Stimulated activated CD4-positive, alpha-beta T cell treated with anti-CD3 and anti-CD28 coated beads, Interleukin-4, amount 100 ng/mL, for 48 hours (primary cell): Measurements from ENCODE around the gene PANK2.
A peak's percentile ranks its signal among the peaks of the same experiment; 100 is the strongest.

ENCODE experiments used
- DNase-seq, 2 donors: peaks; one replicate each; pipeline ENCODE4 v3.0.0-alpha.2; 2020; ENCODE audit warnings: low read depth in 2 of 2

PANK2 gene

GRCh38 chr20:3901028-3901705 is 12.0 kb downstream of the PANK2 start:
- DNase-seq: no peak

DNA sequence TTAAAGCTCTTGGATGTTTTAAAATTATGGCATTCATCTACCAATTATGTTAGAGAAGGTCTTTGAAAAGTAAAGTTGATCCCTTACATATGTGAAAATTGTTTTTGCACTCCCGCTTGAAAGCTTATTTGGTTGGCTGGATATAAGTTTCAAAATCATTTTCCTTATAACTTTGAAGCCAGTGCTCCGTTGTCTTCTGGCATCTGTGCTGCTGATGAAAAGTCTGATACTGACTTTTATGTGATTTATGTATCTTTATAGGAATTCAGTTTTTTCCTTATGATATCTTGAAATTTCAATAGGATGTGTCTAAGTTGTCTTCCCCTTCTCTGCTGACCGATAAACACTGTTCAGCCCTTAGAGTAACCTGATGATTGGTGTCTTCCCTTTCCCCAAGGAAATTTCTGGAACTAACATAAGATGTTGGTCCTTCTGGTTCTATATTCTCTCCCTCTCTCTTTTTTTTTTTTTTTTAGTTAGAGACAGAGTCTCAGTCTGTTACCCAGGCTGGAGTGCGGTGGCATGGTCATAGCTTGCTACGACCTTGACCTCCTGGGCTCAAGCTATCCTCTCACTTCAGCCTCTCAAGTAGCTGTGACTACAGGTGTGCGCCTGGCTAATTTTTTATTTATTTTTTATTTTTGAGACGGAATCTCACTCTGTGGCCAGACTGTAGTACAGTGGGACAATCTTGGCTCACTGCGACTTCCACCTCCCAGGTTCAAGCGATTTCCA is 12.7 kb downstream of the PANK2 start:
- DNase-seq: no peak

- DNase-seq: no peak
These were observed 13.3 kb downstream of the PANK2 start for GRCh38 chr20:3902446-3902845.

DNA sequence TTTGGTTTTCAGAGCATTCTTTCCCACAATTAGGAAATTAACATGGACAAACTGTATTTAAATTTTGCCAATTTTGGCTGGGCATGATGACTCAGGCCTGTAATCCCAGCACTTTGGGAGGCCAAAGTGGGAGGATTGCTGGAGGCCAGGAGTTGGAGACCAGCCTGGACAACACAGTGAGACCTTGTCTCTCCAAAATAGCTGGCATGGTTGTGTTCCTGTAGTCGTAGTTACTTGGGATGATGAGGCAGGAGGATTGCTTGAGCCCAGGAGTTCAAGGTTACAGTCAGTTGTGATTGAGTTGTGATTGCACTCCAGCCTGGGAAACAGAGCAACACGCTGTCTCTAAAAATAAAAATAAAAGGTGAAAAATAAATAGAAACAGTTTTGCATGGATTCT is 15.0 kb downstream of the PANK2 start:
- no peak for DNase-seq

- no peak for DNase-seq
These were observed 15.7 kb downstream of the PANK2 start for GRCh38 chr20:3904857-3905256.

DNA sequence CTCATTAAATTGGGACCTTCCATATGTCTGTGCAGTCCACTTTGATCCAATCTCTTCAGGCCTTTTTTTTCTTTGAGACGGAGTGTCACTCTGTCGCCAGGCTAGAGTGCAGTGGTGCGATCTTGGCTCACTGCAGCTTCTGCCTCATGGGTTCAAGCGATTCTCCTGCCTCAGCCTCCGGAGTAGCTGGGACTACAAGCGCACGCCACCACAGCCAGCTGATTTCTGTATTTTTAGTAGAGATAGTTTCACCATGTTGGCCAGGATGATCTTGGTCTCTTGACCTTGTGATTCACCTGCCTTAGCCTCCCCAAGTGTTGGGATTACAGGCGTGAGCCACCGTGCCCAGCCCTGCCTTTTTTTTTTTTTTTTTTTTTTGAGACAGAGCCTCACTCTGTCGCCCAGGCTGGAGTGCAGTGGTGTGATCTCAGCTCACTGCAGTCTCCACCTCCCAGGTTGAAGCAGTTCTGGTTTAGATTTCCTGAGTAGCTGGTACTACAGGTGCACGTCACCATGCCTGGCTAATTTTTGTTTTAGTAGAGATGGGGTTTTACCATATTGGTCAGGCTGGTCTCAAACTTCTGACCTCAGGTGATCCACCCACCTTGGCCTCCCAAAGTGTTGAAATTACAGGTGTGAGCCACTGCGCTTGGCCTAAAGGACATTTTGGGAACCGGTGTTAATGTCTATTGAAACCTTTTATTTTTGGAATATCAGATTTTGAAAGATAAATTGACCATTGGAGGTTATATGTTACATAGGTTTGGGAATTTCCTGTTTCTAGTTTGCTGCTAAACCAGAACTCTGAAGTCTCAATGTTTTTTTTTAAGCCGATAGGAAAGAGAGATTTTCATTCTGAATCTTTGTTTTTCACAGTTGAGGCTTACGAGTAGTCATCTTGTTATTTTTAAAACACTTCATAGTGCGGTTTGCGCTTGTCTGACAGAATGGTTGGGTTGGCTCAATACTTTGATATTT is 17.8 kb downstream of the PANK2 start:
- DNase-seq: peak in 1 of 2 donors; percentile 47

GRCh38 chr20:3908667-3909066 is 19.5 kb downstream of the PANK2 start:
- DNase-seq: no peak

DNA sequence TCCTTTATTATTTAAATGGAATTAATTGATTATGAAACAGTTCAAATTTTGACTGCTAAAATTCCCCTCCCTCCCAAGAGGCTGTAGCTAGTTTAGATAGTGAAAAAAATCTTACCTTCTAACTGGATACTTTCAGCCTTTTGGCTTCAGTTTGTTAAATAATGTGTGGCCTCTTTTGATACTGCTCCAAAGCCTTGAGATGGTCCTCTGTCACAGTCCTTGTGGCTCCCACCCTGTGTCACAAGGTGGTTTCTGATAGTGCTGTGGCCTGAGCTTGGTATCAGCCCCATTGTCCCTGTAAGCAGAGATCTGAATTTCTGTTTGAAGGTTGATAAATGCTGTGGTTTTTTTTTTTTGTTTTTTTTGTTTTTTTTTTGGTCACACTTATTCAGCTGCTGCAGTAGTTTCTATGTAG is 20.8 kb downstream of the PANK2 start:
- no peak for DNase-seq

DNA sequence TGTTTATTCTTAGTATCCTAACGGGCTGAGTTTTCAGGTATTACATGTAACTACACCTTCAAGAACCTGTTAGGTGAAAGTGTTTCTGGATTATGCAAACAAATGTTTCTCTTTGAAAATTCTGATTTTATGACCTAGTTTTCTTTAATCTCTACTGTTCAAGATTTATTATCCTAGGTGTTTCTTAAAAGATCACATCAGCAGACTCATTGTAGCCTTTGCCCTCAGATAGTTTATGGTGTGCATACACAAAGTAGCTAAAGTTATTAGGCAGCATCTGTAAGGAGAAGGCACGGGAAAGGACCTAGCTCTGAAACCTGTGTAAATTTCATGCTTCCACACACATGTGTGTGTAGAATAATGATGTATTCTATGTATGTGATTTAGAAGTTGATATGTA is 21.7 kb downstream of the PANK2 start:
- DNase-seq: no peak

GRCh38 chr20:3911956-3912355 is 22.8 kb downstream of the PANK2 start:
- DNase-seq: no peak

DNA sequence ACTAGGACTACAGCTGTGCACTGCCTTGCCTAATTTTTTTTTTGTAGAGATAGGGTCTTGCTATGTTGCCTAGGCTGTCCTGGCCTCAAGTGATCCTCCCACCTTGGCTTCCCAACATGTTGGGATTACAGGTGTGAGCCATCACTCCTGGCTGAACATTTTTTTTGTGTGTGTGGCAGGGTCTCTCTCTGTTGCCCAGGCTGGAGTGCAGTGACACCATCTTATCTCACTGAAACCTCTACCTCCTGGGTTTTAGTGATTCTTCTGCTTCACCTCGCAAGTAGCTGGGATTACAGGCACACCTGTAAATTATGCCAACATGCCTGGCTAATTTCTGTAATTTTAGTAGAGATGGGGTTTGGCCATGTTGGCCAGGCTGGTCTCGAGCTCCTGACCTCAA is 25.3 kb downstream of the PANK2 start:
- no peak for DNase-seq

- no peak for DNase-seq
These were observed 26.5 kb downstream of the PANK2 start for GRCh38 chr20:3915691-3916090.

DNA sequence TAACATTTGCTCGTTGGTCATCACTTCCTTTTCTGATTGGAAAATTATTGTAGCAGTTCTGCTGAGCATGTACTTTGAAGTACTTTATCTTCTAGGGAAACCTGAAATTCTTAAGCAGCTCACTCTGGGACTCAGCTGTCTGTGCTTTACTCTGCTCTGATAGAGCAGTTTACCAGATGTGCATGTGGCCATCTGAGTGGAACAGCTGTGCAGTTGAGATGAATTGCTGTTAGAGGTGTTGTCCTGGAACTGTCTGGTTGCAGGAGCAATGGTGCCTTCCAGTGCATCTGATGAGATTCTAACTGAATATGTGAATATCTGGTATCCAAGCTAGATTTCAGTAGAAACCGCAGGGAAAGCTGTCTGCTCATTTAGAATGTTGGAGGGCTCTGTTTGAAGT is 27.2 kb downstream of the PANK2 start:
- DNase-seq: no peak

GRCh38 chr20:3919352-3919751 is 30.2 kb downstream of the PANK2 start:
- DNase-seq: no peak

DNA sequence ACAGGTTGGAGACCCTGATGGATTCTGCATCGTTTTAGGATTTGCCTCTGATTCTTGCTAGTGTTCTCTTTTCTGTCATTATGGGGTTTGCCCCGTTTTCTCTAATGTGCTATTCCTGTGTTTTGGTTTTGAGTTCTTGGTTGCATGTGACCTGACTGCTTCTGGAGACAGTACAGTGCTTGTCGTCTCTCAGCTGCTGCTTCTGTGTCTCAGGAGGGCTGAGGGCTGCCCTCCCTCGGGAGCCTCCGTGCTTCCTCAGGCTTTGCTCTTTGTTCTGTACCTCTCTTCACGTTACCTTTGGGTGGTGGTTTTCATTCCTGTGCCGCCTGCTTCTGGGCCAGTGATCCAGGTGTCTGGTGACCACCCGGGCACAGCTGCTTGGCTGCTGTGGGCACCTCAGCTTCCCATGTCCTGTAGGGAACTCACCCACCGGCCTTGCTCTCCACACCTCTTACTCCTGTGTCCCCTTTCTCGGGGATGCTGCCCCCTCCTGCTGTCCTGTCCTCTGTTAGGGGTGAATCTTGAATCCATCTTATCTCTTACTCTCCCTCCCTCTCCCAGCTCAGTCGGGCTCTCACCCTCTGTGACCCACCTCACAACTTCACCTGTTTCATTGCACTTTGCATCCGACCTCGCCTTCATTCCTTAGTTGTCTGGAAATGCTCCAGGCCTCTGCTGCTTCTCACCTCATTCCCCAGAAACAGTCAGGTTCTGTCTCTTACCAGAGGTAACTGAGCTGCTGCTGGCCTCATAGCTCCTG is 33.2 kb downstream of the PANK2 start:
- no peak for DNase-seq

DNA sequence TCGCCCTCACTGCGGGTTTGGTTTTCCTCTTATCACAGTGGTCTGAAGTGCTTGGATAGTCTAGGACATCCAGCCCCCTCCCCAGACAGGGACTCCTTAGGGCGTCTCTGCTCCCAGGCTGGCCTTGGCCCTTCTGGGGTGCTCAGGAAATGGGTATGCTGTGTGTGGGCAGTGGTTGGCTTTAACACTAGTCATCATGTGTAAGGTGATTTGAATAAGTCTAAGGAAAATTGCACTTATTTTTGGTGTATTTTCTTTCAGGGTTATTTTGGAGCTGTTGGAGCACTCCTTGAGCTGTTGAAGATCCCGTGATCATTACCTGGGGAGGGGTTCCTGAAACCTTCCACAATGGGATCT is 33.8 kb downstream of the PANK2 start:
- no peak for DNase-seq

- no peak for DNase-seq
These were observed 34.6 kb downstream of the PANK2 start for GRCh38 chr20:3923818-3924217.

DNA sequence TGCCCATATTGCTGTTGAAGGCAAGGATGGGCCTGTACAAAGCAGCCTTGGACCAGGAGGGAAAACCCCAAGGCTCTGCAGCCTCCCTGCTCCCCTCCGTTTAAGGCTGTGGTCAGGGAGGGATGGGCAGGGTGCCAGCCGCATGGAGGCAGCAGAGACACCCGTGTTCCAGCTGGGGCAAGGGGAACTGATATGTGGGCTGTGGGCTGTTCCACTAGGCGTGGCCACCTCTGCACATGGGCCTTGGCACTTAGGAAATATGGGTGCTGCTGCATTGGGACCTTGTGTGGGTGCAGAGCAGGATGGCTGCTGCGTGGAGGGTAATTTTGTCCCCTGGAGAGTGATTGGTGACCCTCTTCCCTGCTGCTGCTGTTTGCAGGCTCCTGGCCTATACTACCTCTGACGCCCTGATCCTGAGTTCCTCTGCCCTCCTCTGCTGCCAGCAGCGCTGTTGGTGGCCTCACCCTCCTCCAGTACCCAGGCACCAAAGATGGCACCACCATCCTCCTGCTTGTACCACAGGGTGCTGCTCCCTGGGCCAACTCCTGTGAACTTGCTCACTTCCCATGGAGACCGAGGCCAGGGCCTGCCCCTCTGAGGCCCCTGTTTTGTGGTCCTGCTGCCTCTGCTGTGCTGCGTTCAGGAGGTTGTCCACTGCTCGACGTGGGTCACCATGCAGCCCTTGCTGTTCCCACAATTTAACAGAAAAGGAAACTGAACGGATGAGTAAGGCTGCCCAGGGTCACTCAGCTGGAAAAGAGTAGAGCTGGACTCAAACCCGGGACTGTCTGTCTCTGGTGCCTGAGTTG is 35.3 kb downstream of the PANK2 start:
- DNase-seq: no peak

GRCh38 chr20:3925113-3925695 is 36.0 kb downstream of the PANK2 start:
- DNase-seq: no peak

DNA sequence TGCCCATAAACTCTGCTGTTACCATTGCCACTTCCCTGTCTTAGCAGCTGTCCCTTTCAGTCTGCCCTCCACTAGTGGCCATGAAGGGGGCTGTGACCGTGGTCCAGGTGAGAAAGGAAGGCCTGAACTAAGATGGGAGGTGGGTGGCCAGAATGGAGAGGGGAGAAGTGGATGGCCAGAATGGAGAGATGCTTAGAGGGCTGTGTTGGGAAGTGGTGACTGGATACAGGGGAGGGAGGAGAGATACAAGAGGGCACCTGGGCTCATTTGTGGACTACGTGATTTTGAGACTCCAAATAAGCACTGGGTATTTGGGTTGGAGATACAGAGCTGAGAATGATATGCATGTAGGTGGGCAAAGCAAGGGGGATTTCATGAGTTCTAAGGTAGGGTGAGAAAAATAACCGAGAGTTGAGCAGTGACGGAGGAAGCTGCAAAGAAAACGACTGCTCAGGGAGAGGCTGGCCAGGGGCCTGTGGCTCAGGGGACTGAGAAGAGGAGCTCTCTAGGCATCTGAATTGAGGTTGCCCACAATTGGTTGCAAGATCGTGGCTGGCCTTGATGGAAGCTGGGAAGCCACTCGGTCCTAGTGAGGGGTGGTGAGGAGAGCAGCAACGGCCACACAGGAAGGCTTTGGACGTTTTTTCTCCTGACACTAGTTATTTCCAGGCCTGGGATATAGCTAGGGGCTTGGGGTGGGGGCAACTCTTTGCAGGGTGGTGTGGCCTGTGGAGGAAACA is 36.9 kb downstream of the PANK2 start:
- DNase-seq: no peak
